Sciatic nerve (tissue), 1 donor: ENCODE data around the gene OR2B2. TPM values are rescaled to one million over a fixed set of nuclear protein-coding genes. Genes with fewer than 3 reads are reported as not detected.

ENCODE experiments used
- total RNA-seq: library from RNA; stranded (reverse); fragmentation: NEBNext Ultra II Directional; extraction: Animal tissue kit (Norgen Biotek cat#: 25700); gene quantifications from one replicate; pipeline ENCODE4 v1.2.1, GENCODE V29; 2021
- donor health status: DM: no; HTN: no; CAD: no.

The OR2B2 gene
- total RNA-seq, 1 donor from 2014 or later = not detected

Other genes starting within 250 kb of the OR2B2 start
- not detected for gene OR2B6, start 44.8 kb upstream of the OR2B2 start, total RNA-seq
- gene ZNF165, start 168.2 kb upstream of the OR2B2 start, total RNA-seq = 1.2 TPM
- gene ZSCAN16, start 212.2 kb upstream of the OR2B2 start, total RNA-seq = 4.1 TPM
- 31.9 TPM for gene ZKSCAN8, start 229.5 kb upstream of the OR2B2 start, total RNA-seq